Lung (tissue), 12 donors: ENCODE results near the gene DNAJC8. TPM values are rescaled to one million over a fixed set of nuclear protein-coding genes. Genes with fewer than 3 reads are reported as not detected.

ENCODE experiments used
- ATAC-seq: fragments of 200-7000 bp; cut with Tn5 transposase; one replicate; pipeline ENCODE4 v1.9.1; 2020; ENCODE audit warnings: moderate number of reproducible peaks; ENCODE audit not compliant: insufficient read depth, low FRiP score
- DNase-seq, 3 donors: peaks; one replicate each; pipeline ENCODE4 v3.0.0-alpha.2; 2013 to 2017
- H3K27ac ChIP-seq, 2 donors: one replicate each; pipeline ENCODE4 v1.5.1; 2013; ENCODE audit warnings: mild to moderate bottlenecking in 2 of 2, moderate library complexity in 2 of 2, control low read depth in 1 of 2, inconsistent platforms in 1 of 2, low read depth in 1 of 2, low read length in 1 of 2
- H3K27me3 ChIP-seq, 3 donors: one replicate each; pipeline ENCODE4 v1.5.1; 2013; ENCODE audit warnings: low read length in 2 of 3; ENCODE audit not compliant: control insufficient read depth in 3 of 3, insufficient read depth in 3 of 3
- H3K36me3 ChIP-seq, 4 donors: one replicate each; pipeline ENCODE4 v1.5.1; 2013; ENCODE audit warnings: low read length in 4 of 4, mild to moderate bottlenecking in 1 of 4, moderate library complexity in 1 of 4; ENCODE audit not compliant: control insufficient read depth in 4 of 4, insufficient read depth in 4 of 4
- H3K4me1 ChIP-seq, 5 donors: one replicate each; pipeline ENCODE4 v1.5.1; 2013; ENCODE audit warnings: low read length in 5 of 5, mild to moderate bottlenecking in 2 of 5, moderate library complexity in 1 of 5; ENCODE audit not compliant: control insufficient read depth in 5 of 5, insufficient read depth in 5 of 5
- H3K4me3 ChIP-seq: one replicate; pipeline ENCODE4 v1.5.1; 2013; ENCODE audit warnings: mild to moderate bottlenecking, control low read depth, moderate library complexity
- H3K9ac ChIP-seq, 2 donors: one replicate each; pipeline ENCODE4 v1.5.1; 2013; ENCODE audit warnings: low read length in 2 of 2, control low read depth in 1 of 2; ENCODE audit not compliant: insufficient read depth in 1 of 2
- H3K9me3 ChIP-seq, 4 donors: one replicate each; pipeline ENCODE4 v1.5.1; 2013; ENCODE audit warnings: low read length in 3 of 4, mild to moderate bottlenecking in 1 of 4, moderate library complexity in 1 of 4; ENCODE audit not compliant: control insufficient read depth in 4 of 4, insufficient read depth in 3 of 4
- WGBS, 2 donors: extraction: QIAGEN DNeasy Blood & Tissue Kit; methylation state at CpG; one replicate each; pipeline ENCODE4 v1.1.7; 2013; 5-methylcytosine and 5-hydroxymethylcytosine counted together
- polyA plus RNA-seq, 2 donors: library from polyadenylated mRNA; stranded (reverse); fragments of 200-250 nt; gene quantifications; one replicate each; pipeline ENCODE4 v1.2.1, GENCODE V29; 2013
- total RNA-seq, 2 donors: library from RNA; depleted of rRNA in 1 of 2; stranded (reverse); fragments of >200 nt in 1 of 2; gene quantifications; one replicate each; pipeline ENCODE4 v1.2.1, GENCODE V29; 2014 to 2021
- TF ChIP-seq, protein P1 (sequence below): IDR thresholded peaks from 2 replicates; pipeline ENCODE4 v1.5.1; 2012; ENCODE audit warnings: mild to moderate bottlenecking; ENCODE audit errors: control extremely low read depth, extremely low read depth
- donor health status: control.
- donor health status: control.
- donor health status: Bipolar disorder and iron deficiency.
- donor health status: healthy.
- donor health status: DM: yes; HTN: yes; CAD: no.

Gene DNAJC8
- total and polyA plus RNA-seq, 4 donors = 38.9 to 84.0 (median 65.8) TPM

DNA sequence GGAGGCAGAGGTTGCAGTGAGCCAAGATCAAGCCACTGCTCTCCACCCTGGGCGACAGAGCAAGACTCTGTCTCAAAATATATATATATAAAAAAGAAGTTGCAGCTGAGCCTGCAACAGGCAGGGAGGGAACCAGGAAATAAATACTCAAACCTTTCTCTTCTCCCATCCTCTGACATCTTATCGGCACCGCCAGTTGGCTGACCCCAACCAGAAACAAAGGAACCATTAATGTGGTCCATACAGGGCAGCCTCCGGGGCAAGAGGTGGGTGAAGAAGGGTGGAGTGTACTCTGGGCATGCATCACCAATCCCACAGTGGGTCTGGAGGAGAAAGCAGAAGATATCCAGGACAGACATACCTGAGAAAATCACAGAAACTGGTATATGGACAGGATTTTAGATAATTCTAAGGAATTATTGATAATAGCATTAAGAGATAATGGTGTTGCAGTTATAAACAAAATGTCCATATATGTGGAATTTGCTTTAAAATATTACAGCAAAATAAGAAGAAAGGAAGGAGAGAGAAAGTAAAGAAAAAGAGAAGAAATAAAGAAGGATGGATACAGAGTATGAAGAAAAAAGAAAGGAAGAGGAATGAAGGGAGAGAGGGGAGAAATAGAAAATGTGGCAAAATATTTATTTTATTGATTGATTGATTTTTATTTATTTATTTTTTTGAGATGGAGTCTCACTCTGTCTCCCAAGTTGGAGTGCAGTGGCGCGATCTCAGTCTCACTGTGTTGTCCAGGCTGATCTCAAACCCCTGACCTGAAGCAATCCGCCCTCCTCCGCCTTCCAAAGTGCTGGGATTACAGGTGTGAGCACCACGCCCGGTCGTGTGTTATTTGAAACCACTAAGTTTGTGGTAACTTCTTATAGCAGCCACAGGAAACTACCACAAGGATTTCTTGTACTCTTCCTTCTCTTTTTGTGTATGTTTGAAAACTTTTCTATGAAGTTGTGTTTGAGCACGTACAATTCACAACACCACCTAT, 52.2 kb downstream of the DNAJC8 start:
- no peak for ATAC-seq

DNA sequence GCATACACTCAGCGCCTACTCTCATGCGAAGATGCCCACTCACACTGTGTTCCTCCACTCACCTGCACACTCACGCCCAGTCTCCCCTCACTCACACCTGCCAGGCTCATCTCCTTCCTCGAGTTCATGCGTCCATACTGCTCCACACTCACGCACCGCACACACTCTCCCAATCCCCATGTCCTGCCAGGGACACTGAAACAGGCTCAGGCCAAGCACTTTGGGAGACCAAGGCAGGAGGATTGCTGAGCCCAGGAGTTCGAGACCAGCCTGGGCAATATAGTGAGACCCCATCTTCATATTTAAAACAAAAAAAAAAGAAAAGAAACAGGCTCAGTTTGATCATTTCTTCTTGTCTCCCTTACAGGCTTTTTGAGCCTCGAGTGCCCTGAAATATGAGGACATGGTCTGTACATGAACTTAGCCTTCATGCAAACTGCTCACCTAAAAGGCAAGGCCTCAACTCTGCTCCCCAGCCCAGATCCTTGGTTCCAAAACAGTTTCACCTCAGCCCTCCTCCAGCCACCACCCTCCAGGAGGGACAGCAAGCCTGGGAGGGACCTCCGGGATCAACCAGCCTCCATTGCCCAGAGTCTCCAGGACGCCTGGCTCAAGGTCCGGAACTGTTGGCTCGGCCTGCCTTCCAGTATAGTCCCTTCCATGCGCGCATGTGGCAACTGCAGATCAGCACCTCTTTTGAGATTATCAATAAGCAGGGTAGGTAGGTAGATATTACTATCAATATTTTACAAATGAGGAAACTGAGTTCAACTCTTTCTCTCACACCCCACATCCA, 53.9 kb downstream of the DNAJC8 start:
- H3K4me1 ChIP-seq = peaks cover 0 to 4% (median 0%) of the 10 kb centered on the region in 5 donors
- DNase-seq (no peak), ATAC-seq (no peak)
- H3K9ac ChIP-seq = no peak overlapping the region
- H3K9me3 ChIP-seq = no peaks in the 10 kb centered on the region
- no peak overlapping the region for H3K4me3 ChIP-seq
- WGBS, 2 donors = 95% methylated on average over 15 of the region's 15 CpGs
- H3K36me3 ChIP-seq = no peaks in the 10 kb centered on the region
- no peaks in the 10 kb centered on the region for H3K27me3 ChIP-seq
- TF ChIP-seq, protein P1, sequence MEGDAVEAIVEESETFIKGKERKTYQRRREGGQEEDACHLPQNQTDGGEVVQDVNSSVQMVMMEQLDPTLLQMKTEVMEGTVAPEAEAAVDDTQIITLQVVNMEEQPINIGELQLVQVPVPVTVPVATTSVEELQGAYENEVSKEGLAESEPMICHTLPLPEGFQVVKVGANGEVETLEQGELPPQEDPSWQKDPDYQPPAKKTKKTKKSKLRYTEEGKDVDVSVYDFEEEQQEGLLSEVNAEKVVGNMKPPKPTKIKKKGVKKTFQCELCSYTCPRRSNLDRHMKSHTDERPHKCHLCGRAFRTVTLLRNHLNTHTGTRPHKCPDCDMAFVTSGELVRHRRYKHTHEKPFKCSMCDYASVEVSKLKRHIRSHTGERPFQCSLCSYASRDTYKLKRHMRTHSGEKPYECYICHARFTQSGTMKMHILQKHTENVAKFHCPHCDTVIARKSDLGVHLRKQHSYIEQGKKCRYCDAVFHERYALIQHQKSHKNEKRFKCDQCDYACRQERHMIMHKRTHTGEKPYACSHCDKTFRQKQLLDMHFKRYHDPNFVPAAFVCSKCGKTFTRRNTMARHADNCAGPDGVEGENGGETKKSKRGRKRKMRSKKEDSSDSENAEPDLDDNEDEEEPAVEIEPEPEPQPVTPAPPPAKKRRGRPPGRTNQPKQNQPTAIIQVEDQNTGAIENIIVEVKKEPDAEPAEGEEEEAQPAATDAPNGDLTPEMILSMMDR = no peak
- no peak overlapping the region for H3K27ac ChIP-seq

More for the DNA sequence above, 52.2 kb downstream of the DNAJC8 start:
- H3K27ac ChIP-seq = no peak overlapping the region
- no peaks in the 10 kb centered on the region for H3K4me1 ChIP-seq
- no peaks in the 10 kb centered on the region for H3K9me3 ChIP-seq
- WGBS, 2 donors = 26 to 56% methylated on average over 12 of the region's 12 CpGs
- no peak for DNase-seq
- H3K27me3 ChIP-seq = no peaks in the 10 kb centered on the region
- no peak overlapping the region for H3K9ac ChIP-seq
- no peak overlapping the region for H3K4me3 ChIP-seq
- H3K36me3 ChIP-seq = no peaks in the 10 kb centered on the region
- TF ChIP-seq, protein P1 = no peak

DNA sequence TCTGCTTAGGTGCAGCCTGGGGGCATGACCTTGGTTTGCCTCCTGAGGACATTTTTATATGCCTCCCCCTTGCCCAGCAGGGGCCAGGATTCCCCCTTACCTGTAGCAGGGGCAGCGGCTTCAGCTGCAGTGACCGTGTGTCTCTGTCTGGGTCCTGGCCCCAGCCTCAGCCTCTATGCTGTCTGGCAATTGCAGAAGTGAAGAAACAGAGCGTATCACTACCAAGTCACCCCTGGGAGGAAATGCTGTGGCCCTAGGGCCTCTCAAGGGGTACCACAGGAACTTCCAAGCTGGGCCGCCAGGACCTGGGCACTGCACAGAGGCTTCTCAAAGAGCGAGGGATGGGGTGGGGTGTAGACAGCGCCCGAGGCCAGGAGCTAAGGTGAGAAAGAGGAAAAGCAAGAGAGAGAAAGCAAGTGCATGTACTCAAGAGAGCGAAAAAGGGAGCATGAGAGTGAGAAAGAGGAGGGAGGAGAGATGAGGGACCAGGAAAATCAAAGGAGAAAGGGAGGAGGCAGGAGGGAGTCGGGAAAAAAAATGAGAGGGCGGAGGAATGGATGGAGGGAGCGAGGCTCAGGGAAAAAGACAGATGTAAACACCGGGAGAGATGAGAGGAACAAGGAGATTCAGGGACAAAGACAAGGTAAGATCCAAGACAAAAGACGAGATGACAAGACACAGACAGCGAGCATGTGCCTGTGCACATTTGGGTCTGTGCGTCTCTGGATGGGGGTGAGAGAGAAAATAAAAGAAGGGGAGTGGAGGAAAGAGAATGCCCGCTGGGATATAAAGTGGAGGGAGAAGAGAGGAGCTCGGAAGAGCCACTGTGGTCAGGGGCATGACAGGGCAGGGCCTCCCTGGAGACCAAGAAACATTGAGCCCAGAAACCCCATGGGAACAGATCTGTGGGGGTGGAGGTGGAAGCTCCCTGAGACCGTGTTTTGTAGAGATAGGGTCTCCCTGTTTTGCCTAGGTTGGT, 56.0 kb downstream of the DNAJC8 start, which contains the start of gene PTAFR:
PTAFR (minus strand) TSS at position 199 of the 979 bp plus-strand sequence. CDS start 25,669 bp downstream, outside the sequence.
- DNase-seq (no peak), ATAC-seq (peak; percentile 44)
- Histone ChIP-seq H3K4me1 (peaks cover 0 to 18% (median 0%) of the 10 kb centered on the region in 5 donors), H3K27ac (peak within 1 kb of the TSS in 1 of 2 donors; percentile 78), H3K36me3 (no peaks in the 10 kb centered on the region), H3K27me3 (no peaks in the 10 kb centered on the region), H3K9ac (no peak within 1 kb of the TSS), H3K4me3 (no peak within 1 kb of the TSS), H3K9me3 (no peaks in the 10 kb centered on the region)
- TF ChIP-seq, protein P1 = no peak
- WGBS, 2 donors = 53 to 67% methylated on average over 18 of the region's 18 CpGs
